ENCODE measurements around the gene NGLY1. TPM values are rescaled to one million over a fixed set of nuclear protein-coding genes. Genes with fewer than 3 reads are reported as not detected.

The NGLY1 gene
- total RNA-seq, 1 experiment from 2014 or later = 29.4 TPM

GRCh38 chr3:25677121-25677520 is 106.1 kb downstream of the NGLY1 start:
- RAD21 ChIA-PET (ENCODE audit: low non-redundant PET in 1 of 2, low total read pairs in 2 of 2, uncharacterized antibody in 2 of 2, unreplicated experiment in 2 of 2) = no interaction called here
- no peak overlapping the region for H3K27ac ChIP-seq (ENCODE audit: low read depth, low read length)
- H3K9me3 ChIP-seq (ENCODE audit: control insufficient read depth in 1 of 2, insufficient read depth in 1 of 2, low read depth in 1 of 2, low read length in 2 of 2) = no peaks in the 10 kb centered on the region
- no peak overlapping the region for H2AFZ ChIP-seq (ENCODE audit: low read depth, low read length, poor library complexity, severe bottlenecking)
- H3K79me2 ChIP-seq (ENCODE audit: insufficient read depth, low read length) = no peaks in the 10 kb centered on the region
- no peaks in the 10 kb centered on the region for H4K20me1 ChIP-seq (ENCODE audit: insufficient read depth)
- H3K4me2 ChIP-seq (ENCODE audit: low read length) = no peak overlapping the region
- BruUV-seq (replicated peaks) = no TSS peak
- TF ChIP-seq POLR2AphosphoS5 (IDR thresholded peaks at IDR 0.05; ENCODE audit: low read depth, low read length) (no peak), EZH2 (IDR thresholded peaks at IDR 0.05) (no peak), ELF1 (IDR thresholded peaks at IDR 0.05; ENCODE audit: borderline replicate concordance, low read depth) (no peak), ZNF274 (IDR thresholded peaks at IDR 0.05; ENCODE audit: low read depth, low read length) (no peak), POLR2A (IDR thresholded peaks at IDR 0.05; ENCODE audit: borderline replicate concordance, extremely low read depth, insufficient read depth, insufficient read length) (no peak), RAD21 (IDR thresholded peaks at IDR 0.05; ENCODE audit: low read depth) (no peak), JUND (IDR thresholded peaks at IDR 0.05) (no peak)
- no peaks in the 10 kb centered on the region for H3K9me2 ChIP-seq (ENCODE audit: insufficient read depth)
- intact Hi-C loops (cut with micrococcal nuclease) = no loop called here
- CTCF ChIA-PET = no interaction called here
- POLR2A ChIA-PET = no interaction called here
- no peaks in the 10 kb centered on the region for H3K4me1 ChIP-seq (ENCODE audit: control insufficient read depth in 1 of 2, insufficient read depth in 2 of 2, low read length in 2 of 2)
- DNase-seq (ENCODE audit: low read depth, low spot score) = no peak
- H3K9ac ChIP-seq (ENCODE audit: low read length) = no peak overlapping the region
- no peaks in the 10 kb centered on the region for H3K27me3 ChIP-seq (ENCODE audit: insufficient read depth, low read length)
- H3K36me3 ChIP-seq (ENCODE audit: control insufficient read depth in 1 of 2, insufficient read depth in 2 of 2, low read length in 2 of 2) = no peaks in the 10 kb centered on the region
- H3K4me3 ChIP-seq (replicated peaks in 1 of 2; ENCODE audit: low read depth in 1 of 2, low read length in 2 of 2) = no peak overlapping the region
- ATAC-seq = no peak

- no peak overlapping the region for H3K4me3 ChIP-seq (replicated peaks in 1 of 2; ENCODE audit: low read depth in 1 of 2, low read length in 2 of 2)
- H3K27ac ChIP-seq (ENCODE audit: low read depth, low read length) = no peak overlapping the region
- H3K9me2 ChIP-seq (ENCODE audit: insufficient read depth) = no peaks in the 10 kb centered on the region
- no peak for DNase-seq (ENCODE audit: low read depth, low spot score)
- no peak overlapping the region for H3K9ac ChIP-seq (ENCODE audit: low read length)
- no peaks in the 10 kb centered on the region for H3K27me3 ChIP-seq (ENCODE audit: insufficient read depth, low read length)
- ChIA-PET CTCF (no interaction called here), POLR2A (no interaction called here), RAD21 (ENCODE audit: low non-redundant PET in 1 of 2, low total read pairs in 2 of 2, uncharacterized antibody in 2 of 2, unreplicated experiment in 2 of 2) (no interaction called here)
- no TSS peak for BruUV-seq (replicated peaks)
- intact Hi-C loops (cut with micrococcal nuclease) = no loop called here
- H2AFZ ChIP-seq (ENCODE audit: low read depth, low read length, poor library complexity, severe bottlenecking) = no peak overlapping the region
- no peaks in the 10 kb centered on the region for H3K9me3 ChIP-seq (ENCODE audit: control insufficient read depth in 1 of 2, insufficient read depth in 1 of 2, low read depth in 1 of 2, low read length in 2 of 2)
- no peaks in the 10 kb centered on the region for H3K36me3 ChIP-seq (ENCODE audit: control insufficient read depth in 1 of 2, insufficient read depth in 2 of 2, low read length in 2 of 2)
- no peaks in the 10 kb centered on the region for H3K79me2 ChIP-seq (ENCODE audit: insufficient read depth, low read length)
- H4K20me1 ChIP-seq (ENCODE audit: insufficient read depth) = no peaks in the 10 kb centered on the region
- H3K4me1 ChIP-seq (ENCODE audit: control insufficient read depth in 1 of 2, insufficient read depth in 2 of 2, low read length in 2 of 2) = peaks cover 0 to 4% of the 10 kb centered on the region in 2 experiments; a peak in 1 of 4 replicates
- no peak overlapping the region for H3K4me2 ChIP-seq (ENCODE audit: low read length)
- no peak for ATAC-seq
- TF ChIP-seq CEBPB (IDR thresholded peaks at IDR 0.05; ENCODE audit: low read depth) = no peak
- TF ChIP-seq, protein P1, sequence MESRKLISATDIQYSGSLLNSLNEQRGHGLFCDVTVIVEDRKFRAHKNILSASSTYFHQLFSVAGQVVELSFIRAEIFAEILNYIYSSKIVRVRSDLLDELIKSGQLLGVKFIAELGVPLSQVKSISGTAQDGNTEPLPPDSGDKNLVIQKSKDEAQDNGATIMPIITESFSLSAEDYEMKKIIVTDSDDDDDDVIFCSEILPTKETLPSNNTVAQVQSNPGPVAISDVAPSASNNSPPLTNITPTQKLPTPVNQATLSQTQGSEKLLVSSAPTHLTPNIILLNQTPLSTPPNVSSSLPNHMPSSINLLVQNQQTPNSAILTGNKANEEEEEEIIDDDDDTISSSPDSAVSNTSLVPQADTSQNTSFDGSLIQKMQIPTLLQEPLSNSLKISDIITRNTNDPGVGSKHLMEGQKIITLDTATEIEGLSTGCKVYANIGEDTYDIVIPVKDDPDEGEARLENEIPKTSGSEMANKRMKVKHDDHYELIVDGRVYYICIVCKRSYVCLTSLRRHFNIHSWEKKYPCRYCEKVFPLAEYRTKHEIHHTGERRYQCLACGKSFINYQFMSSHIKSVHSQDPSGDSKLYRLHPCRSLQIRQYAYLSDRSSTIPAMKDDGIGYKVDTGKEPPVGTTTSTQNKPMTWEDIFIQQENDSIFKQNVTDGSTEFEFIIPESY (IDR thresholded peaks at IDR 0.05; ENCODE audit: extremely low read depth, insufficient replicate concordance, low read length) = no peak
- no peak for TF ChIP-seq SP1 (IDR thresholded peaks at IDR 0.05; ENCODE audit: low read depth)
- TF ChIP-seq TCF7L2 (IDR thresholded peaks at IDR 0.05; ENCODE audit: borderline replicate concordance, extremely low read depth, insufficient read depth, insufficient read length) = no peak
- TF ChIP-seq YY1 (IDR thresholded peaks at IDR 0.05; ENCODE audit: extremely low read depth, insufficient replicate concordance, low read depth, low read length) = no peak
- no peak for TF ChIP-seq POLR2AphosphoS5 (IDR thresholded peaks at IDR 0.05; ENCODE audit: low read depth, low read length)
- TF ChIP-seq REST (IDR thresholded peaks at IDR 0.05; ENCODE audit: low read depth) = no peak
- TF ChIP-seq, protein P2, sequence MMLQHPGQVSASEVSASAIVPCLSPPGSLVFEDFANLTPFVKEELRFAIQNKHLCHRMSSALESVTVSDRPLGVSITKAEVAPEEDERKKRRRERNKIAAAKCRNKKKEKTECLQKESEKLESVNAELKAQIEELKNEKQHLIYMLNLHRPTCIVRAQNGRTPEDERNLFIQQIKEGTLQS (IDR thresholded peaks at IDR 0.05) = no peak
- no peak for TF ChIP-seq CBX3 (IDR thresholded peaks at IDR 0.05; ENCODE audit: low read depth)
- TF ChIP-seq ZNF274 (IDR thresholded peaks at IDR 0.05; ENCODE audit: low read depth, low read length) = no peak
- TF ChIP-seq MAX (IDR thresholded peaks at IDR 0.05) = no peak
- TF ChIP-seq ELF1 (IDR thresholded peaks at IDR 0.05; ENCODE audit: borderline replicate concordance, low read depth) = no peak
Measured at GRCh38 chr3:25674670-25675069, 108.6 kb downstream of the NGLY1 start.
